AG09319 (cell line): ENCODE results near the gene SLC51A.

Source experiments
- DNase-seq: peaks from one replicate; pipeline ENCODE4 v3.0.0-alpha.2; 2010; ENCODE audit warnings: low read depth; ENCODE audit errors: extremely low read depth
- CTCF ChIP-seq: IDR thresholded peaks from 2 replicates; pipeline ENCODE4 v1.5.1; 2011; ENCODE audit warnings: low read depth, mild to moderate bottlenecking, inconsistent platforms, low read length, moderate library complexity

Gene SLC51A

GRCh38 chr3:196275126-196275525, 58.8 kb downstream of the SLC51A start:
- no peak for DNase-seq
- no peak for TF ChIP-seq CTCF

GRCh38 chr3:196280689-196281440, 64.5 kb downstream of the SLC51A start:
- no peak for DNase-seq
- no peak for TF ChIP-seq CTCF

- no peak for DNase-seq
- no peak for TF ChIP-seq CTCF
Measured at GRCh38 chr3:196281962-196282361, 65.6 kb downstream of the SLC51A start.
